GM12874 (cell line): Measurements from ENCODE around the gene ADA.
A peak's percentile ranks its signal among the peaks of the same experiment; 100 is the strongest.

ENCODE experiments used
- CTCF ChIP-seq: IDR thresholded peaks from 2 replicates; pipeline ENCODE4 v1.5.1; 2011; ENCODE audit warnings: low read depth, mild to moderate bottlenecking, control low read depth, low read length, moderate library complexity; ENCODE audit not compliant: insufficient read depth

Gene ADA

GRCh38 chr20:44584162-44584561 lies 67.3 kb downstream of the ADA start:
- TF ChIP-seq CTCF: peak; percentile 14; the same call in 1 of the 2 replicates

- TF ChIP-seq CTCF: no peak
Observed at GRCh38 chr20:44583157-44583556, 68.3 kb downstream of the ADA start.

GRCh38 chr20:44582311-44583025 lies 69.0 kb downstream of the ADA start, which contains the start of gene PKIG:
Gene PKIG (plus strand): TSS chr20:44582579. CDS start chr20:44614557, 31,978 bp downstream.
- TF ChIP-seq CTCF: no peak

- TF ChIP-seq CTCF: no peak
Observed at GRCh38 chr20:44581515-44581914, 70.0 kb downstream of the ADA start.

- no peak for TF ChIP-seq CTCF
Observed at GRCh38 chr20:44580581-44581268, 70.8 kb downstream of the ADA start.

- TF ChIP-seq CTCF: no peak
Observed at GRCh38 chr20:44579313-44580081, 72.0 kb downstream of the ADA start.

- TF ChIP-seq CTCF: peak; percentile 53; the same call in 1 of the 2 replicates
Observed at GRCh38 chr20:44576297-44576696, 75.2 kb downstream of the ADA start.
